PFSK-1 (cell line): ENCODE data around the gene NANOGP8.

Source experiments
- FOXP2 ChIP-seq: optimal IDR thresholded peaks from 2 replicates; pipeline ENCODE3; 2011; ENCODE audit warnings: borderline replicate concordance, control low read depth, inconsistent platforms; ENCODE audit not compliant: insufficient read depth; ENCODE audit errors: extremely low read length, extremely low read depth
- POLR2AphosphoS5 ChIP-seq: IDR thresholded peaks from 2 replicates; pipeline ENCODE4 v1.6.1; 2012; ENCODE audit warnings: low read depth, mild to moderate bottlenecking, control low read depth, low read length, moderate library complexity
- SIN3A ChIP-seq: IDR thresholded peaks from 2 replicates; pipeline ENCODE4 v1.6.1; 2012; ENCODE audit warnings: mild to moderate bottlenecking, low read length, moderate library complexity, borderline replicate concordance; ENCODE audit not compliant: insufficient read depth
- TAF1 ChIP-seq: IDR thresholded peaks from 2 replicates; pipeline ENCODE4 v1.6.1; 2012; ENCODE audit warnings: low read length, control low read depth, borderline replicate concordance; ENCODE audit not compliant: insufficient read depth
- TF ChIP-seq, protein P1 (sequence below), 2 experiments: IDR thresholded peaks; 2 replicates each; pipeline versions ENCODE4 v1.6.1 to v1.8.0; 2011 to 2012; ENCODE audit warnings: low read depth in 2 of 2, low read length in 2 of 2, control low read depth in 1 of 2, inconsistent platforms in 1 of 2, mild to moderate bottlenecking in 1 of 2, moderate library complexity in 1 of 2; ENCODE audit not compliant: insufficient read depth in 1 of 2

DNA sequence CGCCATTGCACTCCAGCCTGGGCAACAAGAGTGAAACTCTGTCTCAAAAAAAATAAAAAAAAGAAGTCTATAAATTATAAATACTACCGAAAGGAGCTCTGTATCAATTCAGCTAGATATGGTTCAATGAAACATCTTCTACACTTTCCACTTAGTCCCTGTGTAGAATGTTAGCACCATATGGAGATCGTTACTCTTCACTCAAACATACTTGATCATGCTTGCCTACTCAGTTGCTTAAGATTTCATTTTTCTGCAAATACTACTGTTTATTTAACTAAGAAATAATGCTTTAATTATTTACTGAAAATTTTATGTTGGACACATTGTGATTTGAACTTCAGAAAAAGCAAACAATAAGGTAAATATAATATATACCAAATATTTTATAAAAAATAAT, 17.1 kb upstream of the NANOGP8 start:
- TF ChIP-seq POLR2AphosphoS5, result no peak
- TF ChIP-seq, protein P1, sequence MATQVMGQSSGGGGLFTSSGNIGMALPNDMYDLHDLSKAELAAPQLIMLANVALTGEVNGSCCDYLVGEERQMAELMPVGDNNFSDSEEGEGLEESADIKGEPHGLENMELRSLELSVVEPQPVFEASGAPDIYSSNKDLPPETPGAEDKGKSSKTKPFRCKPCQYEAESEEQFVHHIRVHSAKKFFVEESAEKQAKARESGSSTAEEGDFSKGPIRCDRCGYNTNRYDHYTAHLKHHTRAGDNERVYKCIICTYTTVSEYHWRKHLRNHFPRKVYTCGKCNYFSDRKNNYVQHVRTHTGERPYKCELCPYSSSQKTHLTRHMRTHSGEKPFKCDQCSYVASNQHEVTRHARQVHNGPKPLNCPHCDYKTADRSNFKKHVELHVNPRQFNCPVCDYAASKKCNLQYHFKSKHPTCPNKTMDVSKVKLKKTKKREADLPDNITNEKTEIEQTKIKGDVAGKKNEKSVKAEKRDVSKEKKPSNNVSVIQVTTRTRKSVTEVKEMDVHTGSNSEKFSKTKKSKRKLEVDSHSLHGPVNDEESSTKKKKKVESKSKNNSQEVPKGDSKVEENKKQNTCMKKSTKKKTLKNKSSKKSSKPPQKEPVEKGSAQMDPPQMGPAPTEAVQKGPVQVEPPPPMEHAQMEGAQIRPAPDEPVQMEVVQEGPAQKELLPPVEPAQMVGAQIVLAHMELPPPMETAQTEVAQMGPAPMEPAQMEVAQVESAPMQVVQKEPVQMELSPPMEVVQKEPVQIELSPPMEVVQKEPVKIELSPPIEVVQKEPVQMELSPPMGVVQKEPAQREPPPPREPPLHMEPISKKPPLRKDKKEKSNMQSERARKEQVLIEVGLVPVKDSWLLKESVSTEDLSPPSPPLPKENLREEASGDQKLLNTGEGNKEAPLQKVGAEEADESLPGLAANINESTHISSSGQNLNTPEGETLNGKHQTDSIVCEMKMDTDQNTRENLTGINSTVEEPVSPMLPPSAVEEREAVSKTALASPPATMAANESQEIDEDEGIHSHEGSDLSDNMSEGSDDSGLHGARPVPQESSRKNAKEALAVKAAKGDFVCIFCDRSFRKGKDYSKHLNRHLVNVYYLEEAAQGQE (IDR thresholded peaks at IDR 0.05; ENCODE audit: insufficient read depth in 1 of 2, low read depth in 2 of 2, low read length in 2 of 2), result no peak
- no peak for TF ChIP-seq SIN3A
- TF ChIP-seq TAF1, result no peak
- no peak for TF ChIP-seq FOXP2
